MM.1S (cell line): ENCODE data around the gene LMTK2.
A peak's percentile ranks its signal among the peaks of the same experiment; 100 is the strongest.

ENCODE experiments used
- CTCF ChIP-seq: fragments of 300-600 bp; sonication (generic); IDR thresholded peaks from 2 replicates; pipeline ENCODE4 v1.5.1; 2016; ENCODE audit warnings: antibody characterized with exemption, low read length, mixed read lengths
- EZH2 ChIP-seq: fragments of 300-600 bp; sonication (generic); optimal IDR thresholded peaks from 2 replicates; pipeline ENCODE3; 2017; ENCODE audit warnings: low read depth, mild to moderate bottlenecking, antibody characterized with exemption, low read length, mixed read lengths

- TF ChIP-seq CTCF (peak; percentile 26), EZH2 (no peak)
These were observed 144.1 kb downstream of the LMTK2 start for GRCh38 chr7:98250789-98251188.
